HG02610 (cell line): ENCODE measurements around the gene GPC5.
A peak's percentile ranks its signal among the peaks of the same experiment; 100 is the strongest.
"Not testable (repeated sequence)": the region's sequence is repeated elsewhere in the genome, so short reads cannot be mapped to it uniquely, and the experiment has no call there.

Source experiments
- ATAC-seq: cut with Tn5 transposase; IDR thresholded peaks from one replicate; pipeline ENCODE4 v1.9.1; 2021; ENCODE audit warnings: mild to moderate bottlenecking, moderate library complexity; ENCODE audit not compliant: unreplicated experiment

GPC5 gene

DNA sequence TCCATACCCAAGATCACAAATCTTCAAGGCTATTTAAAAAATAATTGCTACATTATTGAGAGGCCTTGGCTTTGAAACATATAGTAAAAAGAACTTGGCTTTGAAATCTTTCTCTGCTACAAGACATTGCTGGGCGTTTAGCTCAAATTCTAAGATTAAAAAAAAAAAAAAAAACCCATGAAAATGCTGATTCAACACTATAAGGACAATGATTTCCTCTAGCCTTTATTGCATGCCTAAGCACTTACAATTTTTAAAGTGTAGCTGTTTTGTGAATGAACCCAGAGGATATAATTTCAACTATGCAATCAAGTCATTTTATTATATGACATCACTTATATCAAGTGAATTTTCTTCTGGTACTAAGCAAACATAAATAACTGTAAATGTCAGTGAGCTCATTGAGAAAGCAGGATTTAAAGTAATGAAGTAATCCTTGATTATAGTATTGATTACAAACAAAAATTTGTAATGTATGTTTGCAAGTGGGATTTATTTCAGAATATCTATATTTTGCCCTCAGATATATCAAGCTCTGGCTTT, 1488.2 kb downstream of the GPC5 start:
- no peak for ATAC-seq

DNA sequence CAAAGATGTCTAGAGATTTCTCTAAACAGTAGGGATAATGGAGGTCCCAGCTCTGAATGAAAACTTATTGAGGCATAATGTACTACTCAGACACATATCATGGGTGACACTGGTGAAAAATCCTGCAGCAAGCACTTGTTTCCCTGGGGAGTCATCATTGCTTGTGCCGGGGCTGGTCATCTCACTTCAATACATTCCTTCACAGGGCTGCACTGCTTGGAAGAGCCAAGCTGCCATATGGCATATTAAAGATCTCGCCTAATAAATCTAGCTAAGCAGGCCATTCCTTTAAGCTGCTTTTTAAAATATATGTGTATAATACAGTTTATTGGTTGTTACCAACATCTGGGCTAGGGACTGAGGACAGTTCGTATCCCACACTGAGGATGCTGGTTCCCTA, 1496.0 kb downstream of the GPC5 start:
- no peak for ATAC-seq

DNA sequence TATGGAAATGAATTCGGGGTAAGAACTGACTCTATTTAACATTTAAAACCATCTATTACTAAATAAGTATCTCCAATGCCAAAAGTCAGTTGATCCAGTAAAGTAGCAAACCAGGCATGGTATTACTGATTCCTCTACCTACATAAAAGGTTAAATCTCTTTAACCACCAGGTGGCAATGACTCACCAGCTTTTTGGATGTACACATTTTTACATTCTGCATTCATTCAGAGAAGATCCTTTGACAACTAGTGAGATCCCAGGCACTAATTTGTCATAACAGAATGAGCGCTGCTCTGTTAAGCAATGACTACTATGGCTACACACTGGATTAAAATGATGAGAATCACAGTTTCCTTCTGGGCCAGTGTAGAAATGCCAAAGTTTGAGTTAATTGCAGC, 1498.4 kb downstream of the GPC5 start:
- peak; percentile 63 for ATAC-seq

DNA sequence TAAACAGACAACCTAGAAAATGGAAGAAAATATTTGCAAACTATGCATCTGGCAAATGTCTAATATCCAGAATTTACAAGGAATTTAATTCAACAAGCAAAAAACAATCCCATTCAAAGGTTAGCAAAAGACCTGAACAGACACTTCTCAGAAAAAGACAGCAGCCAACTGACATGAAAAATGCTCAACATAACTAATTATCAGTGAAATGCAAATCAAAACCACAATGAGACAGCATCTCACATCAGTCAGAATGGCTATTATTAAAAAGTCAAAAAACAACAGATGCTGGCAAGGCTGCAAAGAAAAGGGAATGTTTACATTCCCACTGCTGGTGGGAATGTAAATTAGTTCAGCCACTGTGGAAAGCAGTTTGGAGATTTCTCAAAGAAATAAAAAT, 1500.5 kb downstream of the GPC5 start:
- ATAC-seq, result not testable (repeated sequence)

DNA sequence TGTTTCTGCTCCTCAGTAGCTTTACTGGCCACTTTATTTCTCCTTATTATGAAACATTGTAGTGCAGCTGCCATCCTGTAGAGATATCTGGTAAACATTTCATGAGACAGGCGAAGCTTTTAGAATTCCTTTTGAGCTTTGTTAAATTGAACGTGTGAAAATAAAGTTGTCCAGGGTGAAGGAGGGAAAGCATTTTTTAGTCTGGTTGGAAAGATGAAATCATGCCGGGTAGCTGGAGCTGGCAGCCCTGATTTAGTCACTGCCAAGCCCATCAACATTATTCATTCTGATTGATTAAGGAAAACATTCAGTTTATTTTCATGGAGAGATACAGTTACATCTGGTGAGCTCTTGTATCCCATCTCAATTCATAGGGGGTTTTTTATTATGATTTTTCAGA, 1502.0 kb downstream of the GPC5 start:
- ATAC-seq, result no peak

DNA sequence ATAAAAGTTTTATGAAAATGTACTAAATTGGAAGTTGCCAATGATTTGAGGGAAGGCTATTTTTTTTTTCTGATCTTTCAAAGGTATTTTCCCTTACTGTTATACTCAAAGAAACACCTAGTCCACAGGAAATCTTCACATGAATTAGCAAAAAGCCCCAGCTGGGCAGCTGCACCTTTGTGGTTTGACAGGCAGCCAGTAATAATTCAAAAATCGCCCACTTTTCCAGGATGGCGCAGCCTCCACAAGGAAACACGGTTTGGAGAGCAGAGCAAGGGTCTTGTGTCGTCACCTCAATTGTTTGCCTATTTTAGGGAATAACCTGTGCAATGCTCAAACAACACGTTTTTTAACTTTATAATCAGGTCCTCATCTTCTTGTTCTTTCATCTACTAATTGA, 1503.3 kb downstream of the GPC5 start:
- peak; percentile 73 for ATAC-seq

DNA sequence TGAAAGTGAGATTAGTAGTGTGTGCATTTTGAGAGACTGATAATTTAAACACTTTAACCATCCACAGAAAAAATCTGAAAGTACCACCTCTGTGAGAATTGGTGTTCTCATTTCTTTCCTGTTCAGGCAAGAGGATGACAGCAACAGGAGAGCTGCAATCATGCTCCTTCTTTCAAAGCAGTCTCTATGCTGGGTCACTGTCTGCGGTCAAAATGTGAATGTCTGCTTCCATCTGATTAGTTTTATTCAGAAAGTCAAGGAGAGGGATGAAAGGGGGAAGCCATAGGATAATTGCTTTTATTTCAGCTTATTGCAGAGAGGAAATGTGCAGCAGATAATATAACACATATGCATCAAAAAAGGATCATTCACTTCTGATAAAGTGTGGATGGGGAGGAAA, 1514.2 kb downstream of the GPC5 start:
- no peak for ATAC-seq

DNA sequence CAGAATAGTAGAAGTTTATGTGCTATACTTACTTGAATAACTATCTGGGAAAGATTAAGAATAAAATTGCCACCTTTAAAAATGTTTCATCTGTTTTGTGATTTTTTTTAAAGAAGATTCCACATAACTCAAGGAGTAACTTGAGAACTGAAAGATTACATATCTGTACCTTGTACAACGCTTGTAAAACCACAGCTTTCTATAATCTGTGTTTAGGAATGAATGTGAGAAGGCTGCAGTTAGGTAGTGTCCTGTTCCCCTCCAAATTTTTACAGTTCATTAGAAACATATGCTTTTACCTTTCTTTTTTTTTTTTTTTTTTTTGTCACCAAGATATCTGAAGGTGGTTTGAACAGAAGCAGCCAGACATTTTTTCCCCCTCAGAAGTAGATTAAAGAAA, 1515.4 kb downstream of the GPC5 start:
- ATAC-seq, result peak; percentile 78
